Activated B cell treated with CpG ODN at 0.5 μM for 24 hours (primary cell): Measurements from ENCODE around the gene ADORA3. TPM values are rescaled to one million over a fixed set of nuclear protein-coding genes. Genes with fewer than 3 reads are reported as not detected.
A peak's percentile ranks its signal among the peaks of the same experiment; 100 is the strongest.

Experiments used
- ATAC-seq: fragments of 200-7000 bp; cut with Tn5 transposase; one replicate; pipeline ENCODE4 v1.10.0; 2021; ENCODE audit warnings: low read depth, mild to moderate bottlenecking, moderate library complexity
- CTCF ChIA-PET: fragments of 350-600 bp; sonication (Branson Sonifier 250); formaldehyde crosslinking; loops from one replicate; lab custom pipeline; 2021; ENCODE audit warnings: antibody characterized with exemption; lab: Charles Lee
- POLR2A ChIA-PET: fragments of 350-600 bp; sonication (Branson Sonifier 250); formaldehyde crosslinking; loops from one replicate; lab custom pipeline; 2021; ENCODE audit warnings: antibody characterized with exemption; lab: Charles Lee
- DNase-seq: peaks from one replicate; pipeline ENCODE4 v3.0.0; 2022
- H3K27ac Mint-ChIP-seq: one replicate; pipeline ENCODE4 v1.8.0; 2020; ENCODE audit warnings: mixed read lengths
- H3K27me3 Mint-ChIP-seq: one replicate; pipeline ENCODE4 v1.8.0; 2021; ENCODE audit warnings: mixed read lengths
- H3K36me3 Mint-ChIP-seq: one replicate; pipeline ENCODE4 v1.8.0; 2021; ENCODE audit warnings: low read depth, mixed read lengths
- H3K4me1 Mint-ChIP-seq: one replicate; pipeline ENCODE4 v1.8.0; 2021; ENCODE audit warnings: mixed read lengths
- H3K4me3 Mint-ChIP-seq: one replicate; pipeline ENCODE4 v1.8.0; 2020; ENCODE audit warnings: mild to moderate bottlenecking, mixed read lengths
- H3K9me3 Mint-ChIP-seq: one replicate; pipeline ENCODE4 v1.8.0; 2020; ENCODE audit warnings: mixed read lengths
- intact Hi-C: fragments of 100-400 bp; cut with micrococcal nuclease; formaldehyde crosslinking; loops from one replicate; pipeline ENCODE4 v1.15.1; 2024
- total RNA-seq: library from RNA; stranded (reverse); gene quantifications from 2 replicates; pipeline ENCODE4 v1.2.3, GENCODE V29; 2022
- TF ChIP-seq, protein P1 (sequence below): fragments of 200-600 bp; IDR thresholded peaks from one replicate; pipeline ENCODE4 v1.8.0; 2022; ENCODE audit warnings: antibody characterized with exemption, mild to moderate bottlenecking

ADORA3 gene
- total RNA-seq, 1 donor from 2014 or later: not detected

- intact Hi-C loops: no loop called here
- DNase-seq (no peak), ATAC-seq (no peak)
- no peaks in the 10 kb centered on the region for H3K27me3 Mint-ChIP-seq
- H3K4me3 Mint-ChIP-seq: no peak overlapping the region
- no peaks in the 10 kb centered on the region for H3K36me3 Mint-ChIP-seq
- POLR2A ChIA-PET: interaction anchor here (9.6 kb wide), 1 partner anchor 23 kb away, joined by 234 read pairs; the partner anchor contains the start of gene C1orf162
- H3K27ac Mint-ChIP-seq: no peak overlapping the region
- peaks cover 56% of the 10 kb centered on the region for H3K4me1 Mint-ChIP-seq
- CTCF ChIA-PET: no interaction called here
- TF ChIP-seq, protein P1, sequence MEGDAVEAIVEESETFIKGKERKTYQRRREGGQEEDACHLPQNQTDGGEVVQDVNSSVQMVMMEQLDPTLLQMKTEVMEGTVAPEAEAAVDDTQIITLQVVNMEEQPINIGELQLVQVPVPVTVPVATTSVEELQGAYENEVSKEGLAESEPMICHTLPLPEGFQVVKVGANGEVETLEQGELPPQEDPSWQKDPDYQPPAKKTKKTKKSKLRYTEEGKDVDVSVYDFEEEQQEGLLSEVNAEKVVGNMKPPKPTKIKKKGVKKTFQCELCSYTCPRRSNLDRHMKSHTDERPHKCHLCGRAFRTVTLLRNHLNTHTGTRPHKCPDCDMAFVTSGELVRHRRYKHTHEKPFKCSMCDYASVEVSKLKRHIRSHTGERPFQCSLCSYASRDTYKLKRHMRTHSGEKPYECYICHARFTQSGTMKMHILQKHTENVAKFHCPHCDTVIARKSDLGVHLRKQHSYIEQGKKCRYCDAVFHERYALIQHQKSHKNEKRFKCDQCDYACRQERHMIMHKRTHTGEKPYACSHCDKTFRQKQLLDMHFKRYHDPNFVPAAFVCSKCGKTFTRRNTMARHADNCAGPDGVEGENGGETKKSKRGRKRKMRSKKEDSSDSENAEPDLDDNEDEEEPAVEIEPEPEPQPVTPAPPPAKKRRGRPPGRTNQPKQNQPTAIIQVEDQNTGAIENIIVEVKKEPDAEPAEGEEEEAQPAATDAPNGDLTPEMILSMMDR: no peak
- peaks cover 2% of the 10 kb centered on the region for H3K9me3 Mint-ChIP-seq
Measured at GRCh38 chr1:111501645-111502044, 1.8 kb downstream of the ADORA3 start.

GRCh38 chr1:111499026-111499785, 4.2 kb downstream of the ADORA3 start:
- H3K4me3 Mint-ChIP-seq: no peak overlapping the region
- TF ChIP-seq, protein P1: no peak
- H3K27ac Mint-ChIP-seq: no peak overlapping the region
- H3K36me3 Mint-ChIP-seq: no peaks in the 10 kb centered on the region
- ChIA-PET CTCF (interaction anchor here (1.0 to 3.2 kb wide), 3 partner anchors 9 to 22 kb away, joined by 3 to 26 read pairs (median 10); no protein-coding TSS in a partner anchor), POLR2A (interaction anchor here (2.5 to 4.8 kb wide), 2 partner anchors 8 to 22 kb away, joined by 6 to 42 read pairs; no protein-coding TSS in a partner anchor)
- H3K9me3 Mint-ChIP-seq: peaks cover 4% of the 10 kb centered on the region
- intact Hi-C loops: no loop called here
- DNase-seq (no peak), ATAC-seq (no peak)
- no peaks in the 10 kb centered on the region for H3K27me3 Mint-ChIP-seq
- peaks cover 35% of the 10 kb centered on the region for H3K4me1 Mint-ChIP-seq

DNA sequence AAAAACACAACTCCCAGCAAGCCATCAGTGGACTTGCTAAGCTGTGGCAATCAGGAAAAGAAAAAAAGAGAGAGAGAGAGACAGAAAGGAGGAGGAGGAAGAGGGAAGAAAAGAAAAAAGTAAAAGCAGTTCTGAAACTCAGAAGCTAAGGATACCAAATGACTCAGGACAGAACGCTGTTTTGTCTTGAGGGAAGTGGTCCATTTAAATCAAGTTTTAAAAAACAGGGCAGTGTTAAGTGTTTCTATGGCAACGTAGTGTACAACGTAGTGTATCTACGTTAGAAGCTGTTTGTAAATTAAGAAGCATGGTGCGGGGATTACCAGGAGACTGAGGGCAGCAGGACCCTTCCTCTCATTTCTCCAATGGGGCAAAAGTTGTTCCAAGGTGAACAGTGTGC, 5.8 kb downstream of the ADORA3 start:
- Mint-ChIP-seq H3K4me1 (peaks cover 19% of the 10 kb centered on the region), H3K4me3 (no peak overlapping the region), H3K27ac (no peak overlapping the region), H3K27me3 (no peaks in the 10 kb centered on the region), H3K9me3 (peaks cover 4% of the 10 kb centered on the region), H3K36me3 (no peaks in the 10 kb centered on the region)
- ATAC-seq: peak; percentile 77
- TF ChIP-seq, protein P1: no peak
- DNase-seq: no peak
- POLR2A ChIA-PET: interaction anchor here (0.8 to 4.8 kb wide), 4 partner anchors 10 to 356 kb away, joined by 3 to 42 read pairs (median 5); no protein-coding TSS in a partner anchor
- CTCF ChIA-PET: interaction anchor here (0.8 to 3.2 kb wide), 7 partner anchors 8 to 217 kb away, joined by 3 to 26 read pairs (median 3); no protein-coding TSS in a partner anchor
- intact Hi-C loops: no loop called here

GRCh38 chr1:111496398-111496797, 7.0 kb downstream of the ADORA3 start:
- intact Hi-C loops: no loop called here
- Mint-ChIP-seq H3K27me3 (no peaks in the 10 kb centered on the region), H3K4me1 (peaks cover 17% of the 10 kb centered on the region), H3K27ac (no peak overlapping the region), H3K9me3 (peaks cover 4% of the 10 kb centered on the region), H3K36me3 (no peaks in the 10 kb centered on the region), H3K4me3 (no peak overlapping the region)
- TF ChIP-seq, protein P1: no peak
- ATAC-seq (peak; percentile 21), DNase-seq (no peak)
- ChIA-PET CTCF (interaction anchor here (1.1 to 1.6 kb wide), 2 partner anchors 11 to 14 kb away, joined by 3 to 5 read pairs; no protein-coding TSS in a partner anchor), POLR2A (interaction anchor here (2.5 to 4.8 kb wide), 2 partner anchors 11 to 19 kb away, joined by 6 to 42 read pairs; no protein-coding TSS in a partner anchor)

GRCh38 chr1:111491070-111491469, 12.4 kb downstream of the ADORA3 start:
- ChIA-PET CTCF (interaction anchor here (0.8 to 3.4 kb wide), 4 partner anchors 13 to 278 kb away, joined by 3 to 34 read pairs (median 4); partner anchors contain the start of genes ADORA3 and TMIGD3), POLR2A (interaction anchor here (1.4 kb wide), 1 partner anchor 12 kb away, joined by 7 read pairs; the partner anchor contains the start of genes ADORA3 and TMIGD3)
- Mint-ChIP-seq H3K9me3 (no peaks in the 10 kb centered on the region), H3K4me1 (peaks cover 9% of the 10 kb centered on the region), H3K27ac (no peak overlapping the region), H3K36me3 (no peaks in the 10 kb centered on the region), H3K27me3 (no peaks in the 10 kb centered on the region), H3K4me3 (no peak overlapping the region)
- TF ChIP-seq, protein P1: no peak
- DNase-seq: no peak
- intact Hi-C loops: no loop called here
- ATAC-seq: no peak
